Dedifferentiated amniotic fluid mesenchymal stem cell (primary cell): ENCODE results near the gene LY9.
"Not testable (repeated sequence)": the region's sequence is repeated elsewhere in the genome, so short reads cannot be mapped to it uniquely, and the experiment has no call there.

Experiments
- DNase-seq: peaks from one replicate; pipeline ENCODE4 v3.0.0-alpha.2; 2016; ENCODE audit errors: extremely low spot score

Gene LY9

DNA sequence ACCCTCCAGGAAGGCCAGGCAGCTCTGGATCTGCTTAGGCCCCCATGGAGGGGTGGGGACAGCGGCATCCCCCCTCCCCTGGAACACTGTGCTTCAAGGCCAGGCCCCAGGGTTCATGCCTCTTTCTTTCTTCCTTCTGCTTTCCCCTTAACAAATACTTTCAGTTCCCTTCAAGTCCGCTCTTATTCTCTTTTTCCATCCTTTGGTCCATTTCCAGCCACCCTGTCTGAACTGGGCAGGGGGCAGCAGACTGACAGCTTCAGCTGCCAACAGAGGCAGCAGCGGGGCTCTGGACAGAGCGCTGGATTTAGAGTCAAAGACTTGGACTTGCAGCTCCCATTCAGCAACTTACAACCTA is 67.8 kb downstream of the LY9 start:
- DNase-seq, result no peak

DNA sequence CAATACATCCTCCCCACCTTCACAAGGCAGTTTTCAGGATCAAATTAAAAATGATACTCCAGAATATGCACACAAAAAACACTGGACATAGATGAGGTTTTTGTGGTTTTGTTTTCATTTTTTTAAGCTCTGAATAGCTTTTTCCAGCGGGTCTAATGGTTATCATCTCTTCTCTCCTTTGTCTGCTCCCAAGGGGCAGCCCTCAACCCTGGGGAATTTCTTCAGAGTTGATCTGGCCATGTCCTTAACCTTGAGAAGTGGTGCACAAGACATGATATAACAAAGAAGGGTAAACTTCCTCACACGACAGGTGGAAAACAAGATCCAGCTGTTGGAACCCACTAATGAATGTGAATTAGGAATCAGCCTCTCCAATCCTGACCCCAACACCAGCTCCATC is 68.2 kb downstream of the LY9 start:
- DNase-seq, result no peak

- no peak for DNase-seq
Measured at GRCh38 chr1:160865337-160865736, 69.4 kb downstream of the LY9 start.

DNA sequence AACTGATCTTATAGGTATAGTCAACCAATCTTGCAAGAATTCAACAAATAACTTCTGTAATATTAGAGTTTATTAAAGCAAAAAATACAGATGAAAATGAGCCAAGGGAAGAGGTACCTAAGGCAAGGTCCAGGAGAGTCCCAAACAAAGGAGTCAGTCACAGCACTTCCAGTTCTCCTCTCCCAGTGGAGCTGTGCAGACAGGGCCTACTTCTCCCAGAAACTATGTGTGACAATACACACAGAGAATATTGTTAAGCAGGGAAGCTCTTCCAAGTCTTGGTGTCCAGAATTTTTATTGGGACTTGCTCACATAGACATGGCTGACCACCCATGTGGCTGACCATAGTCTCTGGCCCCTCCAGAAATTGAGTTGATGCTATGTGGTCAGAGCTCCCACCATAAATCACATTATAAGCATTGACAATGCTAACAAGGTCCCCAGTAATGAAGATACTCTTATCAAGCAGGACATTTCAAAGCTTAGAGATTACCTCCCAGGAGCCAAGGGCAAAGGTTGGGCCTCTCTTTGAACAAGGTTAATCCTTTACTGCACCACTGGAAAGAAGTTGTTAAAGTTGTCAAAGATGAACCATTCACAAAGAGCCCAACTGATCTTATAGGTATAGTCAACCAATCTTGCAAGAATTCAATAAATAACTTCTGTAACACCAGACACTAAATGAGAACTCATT is 70.2 kb downstream of the LY9 start:
- DNase-seq, result no peak

DNA sequence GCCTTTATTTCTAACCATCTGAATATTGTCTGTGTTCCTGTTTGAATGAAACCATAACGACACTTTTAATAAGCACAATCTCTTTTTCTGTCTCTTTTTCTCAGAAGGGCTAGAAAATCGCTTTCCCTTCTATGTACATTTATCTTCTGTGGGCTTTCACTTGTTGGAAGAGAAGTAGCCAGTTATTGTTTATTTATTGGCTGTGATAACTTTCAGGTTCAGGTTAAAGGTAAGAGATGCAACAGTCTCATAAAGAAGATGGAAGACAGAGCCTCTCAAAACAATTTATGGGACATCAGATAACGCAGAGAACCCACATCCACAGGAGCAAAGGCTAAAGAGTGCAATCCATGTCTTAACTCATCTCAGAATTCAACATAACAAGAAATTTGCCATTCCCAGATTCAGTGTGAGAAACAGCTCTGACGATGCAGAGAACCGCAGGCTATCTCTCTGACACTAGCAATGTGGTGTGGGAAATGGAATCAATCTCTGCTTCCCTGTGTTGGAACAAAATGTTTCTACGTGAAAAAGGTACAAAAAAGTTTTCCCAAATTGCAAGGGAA is 70.8 kb downstream of the LY9 start:
- no peak for DNase-seq

- not testable (repeated sequence) for DNase-seq
Measured at GRCh38 chr1:160867651-160868050, 71.7 kb downstream of the LY9 start.

- DNase-seq, result no peak
Measured at GRCh38 chr1:160868141-160868540, 72.2 kb downstream of the LY9 start.

DNA sequence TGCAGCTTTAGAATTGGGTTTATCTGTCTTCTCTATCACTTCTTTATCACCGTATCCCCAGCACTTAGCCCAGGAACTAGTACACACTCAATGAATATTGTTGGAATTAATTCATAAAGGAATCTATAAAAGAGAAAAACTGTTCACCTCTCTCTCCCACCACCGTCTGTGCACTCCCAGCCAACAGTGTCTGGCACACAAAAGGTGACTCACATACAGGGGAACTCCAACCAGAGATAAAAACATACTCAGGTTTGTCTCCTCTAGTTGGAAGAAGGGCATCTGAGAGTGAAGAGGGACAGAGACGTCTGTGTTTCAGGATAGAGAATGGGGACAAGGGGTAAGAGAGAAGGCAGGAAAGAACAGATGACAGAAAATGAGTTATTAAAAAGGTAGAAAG is 79.0 kb downstream of the LY9 start:
- DNase-seq, result no peak

DNA sequence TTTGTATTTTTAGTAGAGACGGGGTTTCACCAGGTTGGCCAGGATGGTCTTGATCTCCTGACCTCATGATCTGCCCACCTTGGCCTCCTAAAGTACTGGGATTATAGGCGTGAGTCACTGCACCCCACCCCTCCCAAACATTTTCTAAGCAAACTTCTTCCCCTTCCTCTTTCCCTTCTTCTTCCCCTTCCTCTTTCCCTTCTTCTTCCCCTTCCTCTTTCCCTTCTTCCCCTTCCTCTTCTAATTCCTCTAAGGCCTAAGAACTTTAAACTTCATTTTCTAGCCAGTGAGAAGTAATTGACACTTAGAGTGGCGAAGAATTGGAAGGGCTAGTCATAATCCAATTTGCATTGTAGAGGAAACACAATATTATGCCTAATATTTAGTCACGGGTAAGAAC is 79.6 kb downstream of the LY9 start:
- DNase-seq, result not testable (repeated sequence)

GRCh38 chr1:160876311-160876710 is 80.3 kb downstream of the LY9 start:
- DNase-seq, result no peak

DNA sequence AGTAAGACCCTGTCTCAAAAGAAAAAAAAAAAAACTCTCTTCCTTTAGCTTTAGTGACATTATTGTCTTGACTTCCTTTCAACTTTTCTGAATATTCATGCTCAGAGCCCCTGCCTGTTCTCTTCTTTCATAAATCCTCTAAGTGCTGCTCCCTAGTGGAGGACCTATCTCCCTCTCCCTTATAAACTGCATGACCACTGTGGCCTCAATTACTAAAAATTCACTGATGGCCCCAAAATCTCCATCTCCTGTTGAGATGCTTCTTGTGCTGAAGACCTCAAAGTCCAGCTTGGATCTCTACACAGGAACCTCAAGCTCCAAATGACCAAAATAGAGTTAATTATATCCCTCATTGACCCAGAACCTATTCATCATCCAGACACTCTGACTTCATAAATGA is 81.2 kb downstream of the LY9 start:
- DNase-seq, result no peak
